NOMO-1 (cell line): ENCODE data around the gene SUCLG2.
A peak's percentile ranks its signal among the peaks of the same experiment; 100 is the strongest.

Experiments used
- DNase-seq, 2 experiments: peaks; one replicate each; lab custom pipeline; 2025; ENCODE audit not compliant: unreplicated experiment in 2 of 2; lab: John Stamatoyannopoulos, UW

SUCLG2 gene

GRCh38 chr3:67462187-67462586 lies 192.2 kb downstream of the SUCLG2 start:
- DNase-seq: no peak

DNA sequence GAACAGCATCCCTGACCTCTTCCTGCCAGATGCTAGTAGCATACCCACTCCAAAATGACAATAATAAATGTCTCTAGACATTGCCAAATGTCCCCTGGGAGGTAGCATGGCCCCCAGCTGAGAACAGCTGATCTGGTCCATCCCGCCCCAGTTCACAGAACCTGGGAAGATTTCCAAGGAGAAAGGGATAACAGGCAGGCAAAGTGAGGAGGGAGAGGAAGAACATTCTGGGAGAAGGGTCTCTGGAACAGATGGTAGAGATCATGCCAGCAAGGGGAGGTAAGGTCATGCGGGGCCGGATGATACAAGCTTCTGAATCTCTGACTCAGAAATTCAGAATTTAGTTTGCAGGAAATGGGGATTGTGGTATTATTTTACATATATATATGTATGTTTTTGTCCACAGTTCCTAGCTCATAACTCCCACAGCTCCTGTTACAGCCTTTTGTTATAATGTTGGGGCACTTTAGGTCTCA lies 192.7 kb downstream of the SUCLG2 start:
- no peak for DNase-seq

- no peak for DNase-seq
Measured at GRCh38 chr3:67460841-67461510, 193.4 kb downstream of the SUCLG2 start.

DNA sequence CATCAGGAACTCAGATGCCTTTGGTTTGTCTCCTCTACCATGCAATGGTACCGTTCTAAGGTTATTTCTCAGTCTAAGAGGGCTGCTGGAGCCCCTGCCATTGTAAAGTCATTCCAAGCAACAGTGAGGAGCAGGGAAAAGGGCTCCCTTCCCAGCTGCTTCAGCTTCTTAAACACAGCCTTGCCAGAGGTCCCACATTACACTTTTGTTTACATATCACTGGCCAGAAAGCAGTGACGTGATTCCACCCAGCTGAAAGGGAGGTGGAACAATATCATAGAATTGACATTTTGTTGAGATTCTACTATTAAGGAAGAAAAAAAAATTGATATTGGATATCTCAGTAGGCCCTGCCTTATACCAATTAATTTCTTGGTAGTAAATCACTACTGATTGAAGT lies 194.6 kb downstream of the SUCLG2 start:
- DNase-seq: no peak

- no peak for DNase-seq
Measured at GRCh38 chr3:67458896-67459530, 195.4 kb downstream of the SUCLG2 start.

GRCh38 chr3:67458408-67458807 lies 196.0 kb downstream of the SUCLG2 start:
- no peak for DNase-seq

DNA sequence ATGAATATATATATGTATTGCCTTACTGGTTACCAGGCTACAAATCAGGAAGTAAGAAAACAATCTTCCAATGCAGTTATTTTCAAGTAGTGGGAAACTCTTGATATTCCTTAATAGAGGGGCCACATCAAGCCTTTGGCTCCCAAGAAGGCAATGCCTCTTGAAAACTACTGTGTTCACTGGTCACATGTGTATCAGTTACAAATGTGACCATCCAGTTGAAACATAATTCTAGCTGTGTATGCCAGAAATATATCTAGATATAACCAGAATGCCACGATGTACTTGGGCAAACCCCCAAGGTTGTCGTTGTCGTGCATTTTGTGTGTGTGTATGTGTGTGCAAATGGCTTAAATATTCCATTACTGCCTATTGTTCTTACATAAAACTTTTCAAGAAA lies 200.8 kb downstream of the SUCLG2 start:
- no peak for DNase-seq

- no peak for DNase-seq
Measured at GRCh38 chr3:67450153-67450552, 204.3 kb downstream of the SUCLG2 start.

DNA sequence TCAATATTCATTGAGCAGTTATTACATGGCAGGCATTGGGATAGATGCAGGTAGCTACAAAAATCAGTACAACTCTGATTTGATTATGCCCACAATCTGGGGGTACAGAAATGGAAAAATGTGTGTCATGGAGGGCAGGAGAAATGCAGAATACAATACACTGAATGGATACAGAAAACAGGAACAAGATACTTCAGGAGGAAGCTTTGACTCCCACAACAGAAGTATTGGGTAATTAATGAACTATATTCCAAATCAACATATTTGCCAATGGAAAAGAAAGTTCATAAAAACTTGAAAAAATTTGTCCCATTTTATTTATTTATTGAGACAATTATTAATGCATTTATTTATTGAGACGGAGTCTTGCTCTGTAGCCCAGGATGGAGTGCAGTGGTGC lies 207.0 kb downstream of the SUCLG2 start:
- DNase-seq: peak in 1 of 2 experiments; percentile 13

DNA sequence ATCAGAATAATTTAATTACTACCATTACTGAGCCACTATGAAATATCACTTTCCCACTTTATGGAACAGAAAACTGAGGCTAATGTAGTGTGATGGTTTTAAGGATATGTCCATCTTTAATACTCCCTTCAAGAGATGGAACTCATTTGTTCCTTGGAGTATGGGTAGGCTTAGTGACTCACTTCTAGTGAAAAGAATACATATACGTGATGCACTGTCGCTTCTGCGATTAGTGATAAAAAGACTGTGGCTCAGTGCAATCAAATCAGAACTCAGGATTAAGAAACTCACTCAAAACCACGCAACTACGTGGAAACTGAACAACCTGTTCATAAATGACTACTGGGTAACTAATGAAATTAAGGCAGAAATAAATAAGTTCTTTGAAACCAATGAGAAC lies 216.6 kb downstream of the SUCLG2 start:
- DNase-seq: no peak

GRCh38 chr3:67437090-67437489 lies 217.3 kb downstream of the SUCLG2 start:
- no peak for DNase-seq

- no peak for DNase-seq
Measured at GRCh38 chr3:67433109-67433508, 221.3 kb downstream of the SUCLG2 start.

DNA sequence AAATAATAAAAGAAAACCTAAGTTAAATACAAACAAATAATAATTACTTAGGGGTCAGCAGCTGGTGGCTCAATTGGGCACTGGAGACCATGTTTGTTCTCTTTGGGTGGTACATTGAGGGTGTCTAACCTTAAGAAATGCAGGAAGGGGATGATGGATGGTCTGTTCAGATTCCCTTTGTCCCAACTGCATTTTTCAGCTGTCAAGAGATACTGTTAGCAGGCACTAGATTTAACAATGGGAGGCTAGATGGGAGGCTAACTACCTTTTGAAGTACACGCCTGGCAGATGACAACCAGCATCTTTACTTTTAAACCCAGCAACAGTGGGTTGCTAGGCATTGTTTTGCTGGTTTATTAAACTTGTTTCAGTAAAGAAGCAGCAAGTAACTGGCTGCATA lies 222.5 kb downstream of the SUCLG2 start:
- DNase-seq: no peak

- DNase-seq: no peak
Measured at GRCh38 chr3:67423722-67424121, 230.7 kb downstream of the SUCLG2 start.

GRCh38 chr3:67421912-67422311 lies 232.5 kb downstream of the SUCLG2 start:
- no peak for DNase-seq

GRCh38 chr3:67419779-67420178 lies 234.6 kb downstream of the SUCLG2 start:
- no peak for DNase-seq

GRCh38 chr3:67419218-67419529 lies 235.2 kb downstream of the SUCLG2 start:
- DNase-seq: no peak

- DNase-seq: no peak
Measured at GRCh38 chr3:67418426-67419217, 235.8 kb downstream of the SUCLG2 start.

DNA sequence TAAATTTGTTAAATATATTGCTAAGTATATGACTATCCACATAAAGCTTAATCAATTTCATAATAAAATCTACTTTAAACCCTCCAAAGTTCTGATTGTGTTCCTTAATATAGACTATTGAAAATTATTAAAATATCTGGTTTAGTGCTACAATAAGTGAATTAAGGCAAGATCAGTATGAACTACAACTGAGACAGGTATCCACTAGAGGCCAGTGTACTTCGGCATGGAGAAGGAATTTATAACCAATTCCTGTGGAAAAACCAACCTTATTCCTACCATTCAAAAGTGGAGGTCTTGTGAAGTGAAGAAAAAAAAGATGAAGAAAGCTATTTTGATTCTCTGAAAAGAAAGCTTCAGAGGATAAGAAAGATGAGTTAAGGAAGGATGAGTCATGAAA lies 237.7 kb downstream of the SUCLG2 start:
- no peak for DNase-seq

DNA sequence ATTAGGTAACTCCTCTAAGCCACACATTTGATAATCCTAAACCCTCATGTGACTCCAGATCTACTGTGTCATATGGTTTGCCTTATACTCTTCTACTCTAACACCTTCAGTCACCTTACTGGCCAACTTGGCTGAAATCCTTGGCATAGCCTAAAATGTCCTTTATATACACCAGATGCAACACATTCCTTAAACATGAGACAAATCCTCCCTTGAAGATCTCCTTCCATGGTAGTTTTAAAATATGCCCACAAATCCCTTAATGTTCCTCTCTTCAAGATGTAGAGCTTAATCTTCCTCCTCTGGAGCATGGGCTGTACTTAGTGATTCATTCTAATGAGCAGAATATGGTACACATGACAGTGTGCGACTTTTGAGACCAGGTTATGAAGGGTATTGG lies 238.9 kb downstream of the SUCLG2 start:
- DNase-seq: no peak

DNA sequence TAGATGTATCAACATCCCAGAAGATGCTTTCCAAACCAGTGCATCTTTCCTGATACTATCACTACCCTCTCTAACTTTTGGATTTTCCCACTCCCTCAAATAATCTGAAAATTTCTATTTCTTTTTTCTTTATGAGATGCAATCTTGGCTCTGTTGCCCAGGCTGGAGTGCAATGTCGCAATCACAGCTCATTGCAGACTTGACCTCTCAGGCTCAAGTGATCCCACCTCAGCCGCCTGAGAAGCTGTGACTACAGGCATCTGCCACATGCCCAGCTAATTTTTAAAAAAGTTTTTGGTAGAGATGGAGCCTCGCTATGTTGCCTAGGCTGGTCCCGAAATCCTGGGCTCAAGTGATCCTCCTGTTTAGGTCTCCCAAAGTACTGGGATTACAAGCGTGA lies 239.7 kb downstream of the SUCLG2 start:
- no peak for DNase-seq

GRCh38 chr3:67405193-67405592 lies 249.2 kb downstream of the SUCLG2 start:
- no peak for DNase-seq
